Thyroid gland (tissue), 4 donors: ENCODE data around the gene GIMAP1. TPM values are rescaled to one million over a fixed set of nuclear protein-coding genes. Genes with fewer than 3 reads are reported as not detected.

ENCODE experiments used
- DNase-seq, 2 donors: peaks; one replicate each; pipeline ENCODE4 v3.0.0-alpha.2; 2019
- H3K27ac ChIP-seq, 3 donors: fragments of 200-600 bp; sonication (generic); 1 replicate in 2 of 3; 2 replicates in 1 of 3; pipeline ENCODE4 v1.5.1; 2016 to 2019; ENCODE audit warnings: mild to moderate bottlenecking in 1 of 3, moderate library complexity in 1 of 3
- H3K27me3 ChIP-seq: fragments of 200-600 bp; sonication (generic); one replicate; pipeline ENCODE4 v1.5.1; 2019
- H3K36me3 ChIP-seq, 2 donors: fragments of 200-600 bp; sonication (generic); one replicate each; pipeline ENCODE4 v1.5.1; 2016 to 2019
- H3K4me1 ChIP-seq, 2 donors: fragments of 200-600 bp; sonication (generic); one replicate each; pipeline ENCODE4 v1.5.1; 2017 to 2019
- H3K4me3 ChIP-seq, 3 donors: fragments of 200-600 bp; sonication (generic); replicated peaks in 1 of 3; 1 replicate in 2 of 3; 2 replicates in 1 of 3; pipeline ENCODE4 v1.5.1; 2016; ENCODE audit warnings: mild to moderate bottlenecking in 1 of 3
- H3K9me3 ChIP-seq: fragments of 200-600 bp; sonication (generic); one replicate; pipeline ENCODE4 v1.5.1; 2017
- POLR2A ChIP-seq, 2 donors: fragments of 450-650 bp; IDR thresholded peaks; one replicate each; pipeline ENCODE4 v1.6.1; 2017; ENCODE audit warnings: antibody characterized with exemption in 2 of 2, mild to moderate bottlenecking in 2 of 2, moderate library complexity in 1 of 2
- WGBS, 2 donors: methylation state at CpG; one replicate each; pipeline ENCODE4 v1.1.5; 2017; 5-methylcytosine and 5-hydroxymethylcytosine counted together
- intact Hi-C: fragments of 100-400 bp; cut with DNase I; formaldehyde crosslinking; loops from one replicate; pipeline ENCODE4 v1.15.1; 2023
- total RNA-seq, 4 donors: library from RNA; depleted of rRNA; stranded (reverse); fragments of >200 nt; gene quantifications; one replicate each; pipeline ENCODE4 v1.2.3, GENCODE V29; 2016
- TF ChIP-seq, protein P1 (sequence below), 6 experiments: fragments of 200-600 bp in 3 of 6; fragments of 450-650 bp in 3 of 6; sonication (generic) in 3 of 6; IDR thresholded peaks; one replicate each; pipeline ENCODE4 v1.5.1; 2016 to 2019; ENCODE audit warnings: antibody characterized with exemption in 6 of 6, mild to moderate bottlenecking in 2 of 6, inconsistent platforms in 1 of 6, moderate library complexity in 1 of 6

Gene GIMAP1
- total RNA-seq, 4 donors from 2014 or later: 6.7 to 23.6 (median 9.6) TPM

DNA sequence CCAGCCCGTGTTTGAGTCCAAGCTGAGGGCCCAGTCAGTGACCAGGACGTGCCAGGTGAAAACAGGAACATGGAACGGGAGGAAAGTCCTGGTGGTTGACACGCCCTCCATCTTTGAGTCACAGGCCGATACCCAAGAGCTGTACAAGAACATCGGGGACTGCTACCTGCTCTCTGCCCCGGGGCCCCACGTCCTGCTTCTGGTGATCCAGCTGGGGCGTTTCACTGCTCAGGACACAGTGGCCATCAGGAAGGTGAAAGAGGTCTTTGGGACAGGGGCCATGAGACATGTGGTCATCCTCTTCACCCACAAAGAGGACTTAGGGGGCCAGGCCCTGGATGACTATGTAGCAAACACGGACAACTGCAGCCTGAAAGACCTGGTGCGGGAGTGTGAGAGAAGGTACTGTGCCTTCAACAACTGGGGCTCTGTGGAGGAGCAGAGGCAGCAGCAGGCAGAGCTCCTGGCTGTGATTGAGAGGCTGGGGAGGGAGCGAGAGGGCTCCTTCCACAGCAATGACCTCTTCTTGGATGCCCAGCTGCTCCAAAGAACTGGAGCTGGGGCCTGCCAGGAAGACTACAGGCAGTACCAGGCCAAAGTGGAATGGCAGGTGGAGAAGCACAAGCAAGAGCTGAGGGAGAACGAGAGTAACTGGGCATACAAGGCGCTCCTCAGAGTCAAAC, 26.0 kb downstream of the GIMAP1 start:
- no peaks in the 10 kb centered on the region for H3K4me1 ChIP-seq
- DNase-seq: no peak
- H3K9me3 ChIP-seq: no peaks in the 10 kb centered on the region
- TF ChIP-seq POLR2A (IDR thresholded peaks at IDR 0.05): no peak
- TF ChIP-seq, protein P1, sequence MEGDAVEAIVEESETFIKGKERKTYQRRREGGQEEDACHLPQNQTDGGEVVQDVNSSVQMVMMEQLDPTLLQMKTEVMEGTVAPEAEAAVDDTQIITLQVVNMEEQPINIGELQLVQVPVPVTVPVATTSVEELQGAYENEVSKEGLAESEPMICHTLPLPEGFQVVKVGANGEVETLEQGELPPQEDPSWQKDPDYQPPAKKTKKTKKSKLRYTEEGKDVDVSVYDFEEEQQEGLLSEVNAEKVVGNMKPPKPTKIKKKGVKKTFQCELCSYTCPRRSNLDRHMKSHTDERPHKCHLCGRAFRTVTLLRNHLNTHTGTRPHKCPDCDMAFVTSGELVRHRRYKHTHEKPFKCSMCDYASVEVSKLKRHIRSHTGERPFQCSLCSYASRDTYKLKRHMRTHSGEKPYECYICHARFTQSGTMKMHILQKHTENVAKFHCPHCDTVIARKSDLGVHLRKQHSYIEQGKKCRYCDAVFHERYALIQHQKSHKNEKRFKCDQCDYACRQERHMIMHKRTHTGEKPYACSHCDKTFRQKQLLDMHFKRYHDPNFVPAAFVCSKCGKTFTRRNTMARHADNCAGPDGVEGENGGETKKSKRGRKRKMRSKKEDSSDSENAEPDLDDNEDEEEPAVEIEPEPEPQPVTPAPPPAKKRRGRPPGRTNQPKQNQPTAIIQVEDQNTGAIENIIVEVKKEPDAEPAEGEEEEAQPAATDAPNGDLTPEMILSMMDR (IDR thresholded peaks at IDR 0.05): no peak
- no peak overlapping the region for H3K4me3 ChIP-seq
- 77 to 78% methylated on average over 13 to 14 of the region's 14 CpGs for WGBS, 2 donors
- intact Hi-C loops: loop anchor here (10.0 kb wide), 1 partner anchor 288 kb away; the partner anchor contains the start of gene GIMAP8
- H3K27me3 ChIP-seq: no peaks in the 10 kb centered on the region
- peaks cover 0 to 5% of the 10 kb centered on the region in 2 donors for H3K36me3 ChIP-seq
- H3K27ac ChIP-seq: no peak overlapping the region

DNA sequence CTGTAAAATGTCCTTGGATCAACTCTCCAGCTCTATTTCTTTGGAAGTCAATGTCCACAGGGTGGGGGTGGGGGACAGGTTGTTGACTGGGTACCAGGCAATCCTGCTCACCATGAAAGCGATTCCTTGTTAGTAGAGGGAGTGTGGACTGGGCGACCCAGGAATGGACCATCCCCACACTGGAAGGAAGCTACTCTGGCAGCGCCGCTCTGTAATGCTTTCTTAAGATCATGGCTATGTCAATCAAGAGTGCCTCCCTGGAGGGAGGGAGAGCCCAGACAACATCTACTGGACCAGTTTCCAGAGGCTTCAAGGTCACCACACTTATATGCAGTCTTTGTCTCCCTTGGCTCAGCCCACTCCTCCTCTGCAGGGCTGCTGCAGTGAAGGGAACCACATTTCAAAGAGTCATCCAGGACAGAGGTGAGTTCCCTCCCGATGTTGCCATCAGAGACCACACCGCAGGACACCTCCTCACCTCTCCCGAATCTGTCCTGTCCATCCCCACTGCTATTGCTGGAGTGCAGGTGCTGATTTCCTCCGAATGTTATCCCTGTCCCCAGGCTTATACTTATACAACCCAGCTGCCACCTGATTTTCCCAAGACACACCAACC, 27.7 kb downstream of the GIMAP1 start:
- Histone ChIP-seq H3K9me3 (no peaks in the 10 kb centered on the region), H3K36me3 (peaks cover 0 to 5% of the 10 kb centered on the region in 2 donors), H3K4me1 (no peaks in the 10 kb centered on the region), H3K27ac (no peak overlapping the region), H3K4me3 (no peak overlapping the region), H3K27me3 (no peaks in the 10 kb centered on the region)
- WGBS, 2 donors: 59 to 71% methylated on average over 8 of the region's 8 CpGs
- intact Hi-C loops: loop anchor here (10.0 kb wide), 1 partner anchor 289 kb away; the partner anchor contains the start of gene GIMAP8
- TF ChIP-seq, protein P1 (IDR thresholded peaks at IDR 0.05): no peak
- no peak for TF ChIP-seq POLR2A (IDR thresholded peaks at IDR 0.05)
- DNase-seq: no peak

DNA sequence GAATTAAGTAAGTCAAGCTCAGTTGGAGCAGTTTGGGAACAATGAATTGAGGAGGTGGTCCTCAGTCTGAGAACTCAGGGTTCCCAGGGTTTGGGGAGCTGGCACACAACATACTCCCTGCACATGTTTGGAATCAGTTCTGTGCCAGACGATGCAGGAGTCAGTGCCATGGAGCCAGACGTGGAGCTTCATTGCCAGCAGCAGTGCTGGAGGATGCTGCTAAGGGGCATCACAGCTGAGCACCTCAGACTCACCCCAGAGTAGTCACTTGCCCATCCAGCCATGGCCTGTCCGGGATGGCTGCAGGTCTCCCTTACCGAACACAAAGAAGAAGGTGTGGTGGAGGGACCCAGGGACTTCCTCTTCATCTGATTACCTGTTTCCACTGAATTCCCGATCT, 28.7 kb downstream of the GIMAP1 start:
- H3K4me1 ChIP-seq: no peaks in the 10 kb centered on the region
- H3K27ac ChIP-seq: no peak overlapping the region
- 78 to 82% methylated on average over 2 to 5 of the region's 5 CpGs for WGBS, 2 donors
- DNase-seq: no peak
- no peak for TF ChIP-seq POLR2A (IDR thresholded peaks at IDR 0.05)
- TF ChIP-seq, protein P1 (IDR thresholded peaks at IDR 0.05): no peak
- no peaks in the 10 kb centered on the region for H3K27me3 ChIP-seq
- intact Hi-C loops: loop anchor here (10.0 kb wide), 1 partner anchor 290 kb away; the partner anchor contains the start of gene GIMAP8
- peaks cover 0 to 5% of the 10 kb centered on the region in 2 donors for H3K36me3 ChIP-seq
- H3K4me3 ChIP-seq: no peak overlapping the region
- no peaks in the 10 kb centered on the region for H3K9me3 ChIP-seq

DNA sequence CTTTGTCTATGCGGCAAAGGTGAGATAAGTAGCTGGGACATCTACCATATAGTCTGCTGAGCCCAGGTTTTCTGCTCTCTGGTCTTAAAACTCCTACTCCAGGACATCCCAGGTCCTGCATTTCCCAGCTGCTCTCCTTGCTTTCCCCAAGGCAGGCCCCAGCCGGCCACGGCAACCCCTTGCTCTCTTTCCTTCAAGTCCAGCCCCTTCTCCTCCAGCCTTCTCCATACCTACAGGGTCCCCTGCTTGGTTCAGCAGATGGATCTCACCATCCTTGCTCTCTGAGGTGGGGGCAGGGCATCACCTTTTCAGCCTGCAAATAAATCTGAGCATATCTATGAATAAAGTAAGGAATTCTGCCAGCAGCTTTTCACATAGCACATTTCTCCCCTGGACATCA, 29.5 kb downstream of the GIMAP1 start:
- DNase-seq: no peak
- 64 to 84% methylated on average over 3 of the region's 3 CpGs for WGBS, 2 donors
- Histone ChIP-seq H3K36me3 (peaks cover 0 to 5% of the 10 kb centered on the region in 2 donors), H3K9me3 (no peaks in the 10 kb centered on the region), H3K4me3 (no peak overlapping the region), H3K4me1 (no peaks in the 10 kb centered on the region), H3K27ac (no peak overlapping the region), H3K27me3 (no peaks in the 10 kb centered on the region)
- intact Hi-C loops: loop anchor here (10.0 kb wide), 1 partner anchor 291 kb away; the partner anchor contains the start of gene GIMAP8
- TF ChIP-seq, protein P1 (IDR thresholded peaks at IDR 0.05): no peak
- no peak for TF ChIP-seq POLR2A (IDR thresholded peaks at IDR 0.05)

DNA sequence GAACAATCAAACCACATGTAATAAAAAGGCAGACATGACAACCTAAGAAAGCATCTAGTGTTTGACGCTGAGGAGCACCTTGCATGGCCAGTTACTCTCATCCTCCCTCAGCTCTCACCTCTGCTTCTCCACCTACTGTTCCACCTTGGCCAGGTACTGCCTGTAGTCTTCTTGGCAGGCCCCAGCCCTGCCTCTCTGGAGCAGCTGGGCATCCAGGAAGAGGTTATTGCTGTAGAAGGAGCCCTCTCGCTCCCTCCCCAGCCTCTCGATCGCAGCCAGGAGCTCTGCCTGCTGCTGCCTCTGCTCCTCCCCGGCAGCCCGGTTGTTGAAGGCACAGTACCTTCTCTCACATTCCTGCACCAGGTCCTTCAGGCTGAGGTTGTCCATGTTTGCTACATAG, 30.5 kb downstream of the GIMAP1 start:
- Histone ChIP-seq H3K27ac (no peak overlapping the region), H3K4me1 (no peaks in the 10 kb centered on the region), H3K27me3 (no peaks in the 10 kb centered on the region), H3K36me3 (no peaks in the 10 kb centered on the region), H3K9me3 (no peaks in the 10 kb centered on the region), H3K4me3 (no peak overlapping the region)
- intact Hi-C loops: loop anchor here (10.0 kb wide), 1 partner anchor 292 kb away; the partner anchor contains the start of gene GIMAP8
- WGBS, 2 donors: 66 to 93% methylated on average over 4 to 6 of the region's 6 CpGs
- TF ChIP-seq, protein P1 (IDR thresholded peaks at IDR 0.05): no peak
- DNase-seq: no peak
